Stomach (tissue), 9 donors: ENCODE data around the gene EXOSC5. TPM values are rescaled to one million over a fixed set of nuclear protein-coding genes. Genes with fewer than 3 reads are reported as not detected.
A peak's percentile ranks its signal among the peaks of the same experiment; 100 is the strongest.
"Not testable (repeated sequence)": the region's sequence is repeated elsewhere in the genome, so short reads cannot be mapped to it uniquely, and the experiment has no call there.

ENCODE experiments used
- DNase-seq, 2 donors: peaks; one replicate each; pipeline versions ENCODE4 v3.0.0 to v3.0.0-alpha.2; 2013 to 2019
- H3K27ac ChIP-seq, 5 donors: fragments of 200-600 bp in 4 of 5; sonication (generic) in 4 of 5; one replicate each; pipeline ENCODE4 v1.5.1; 2013 to 2019; ENCODE audit warnings: mild to moderate bottlenecking in 1 of 5, moderate library complexity in 1 of 5
- H3K27me3 ChIP-seq, 3 donors: fragments of 200-600 bp; sonication (generic); one replicate each; pipeline ENCODE4 v1.5.1; 2017 to 2019; ENCODE audit warnings: mixed run types in 1 of 3
- H3K36me3 ChIP-seq, 4 donors: fragments of 200-600 bp; sonication (generic); 1 replicate in 3 of 4; 2 replicates in 1 of 4; pipeline ENCODE4 v1.5.1; 2016 to 2019
- H3K4me1 ChIP-seq, 4 donors: fragments of 200-600 bp; sonication (generic); one replicate each; pipeline ENCODE4 v1.5.1; 2016 to 2019
- H3K4me3 ChIP-seq, 4 donors: fragments of 200-600 bp; sonication (generic) in 3 of 4; one replicate each; pipeline ENCODE4 v1.5.1; 2016 to 2019; ENCODE audit warnings: mild to moderate bottlenecking in 1 of 4
- H3K9me3 ChIP-seq, 4 donors: fragments of 200-600 bp; sonication (generic); one replicate each; pipeline ENCODE4 v1.5.1; 2016 to 2019
- EP300 ChIP-seq: sonication (generic); formaldehyde crosslinking; IDR thresholded peaks from one replicate; pipeline ENCODE4 v1.6.1; 2017; ENCODE audit warnings: antibody characterized with exemption
- POLR2A ChIP-seq, 4 donors: fragments of 450-650 bp; IDR thresholded peaks; one replicate each; pipeline ENCODE4 v1.6.1; 2016; ENCODE audit warnings: antibody characterized with exemption in 4 of 4, control low read depth in 2 of 4, mild to moderate bottlenecking in 1 of 4, moderate library complexity in 1 of 4
- POLR2AphosphoS5 ChIP-seq, 3 donors: sonication (generic); formaldehyde crosslinking; IDR thresholded peaks; one replicate each; pipeline ENCODE4 v1.6.1; 2016; ENCODE audit warnings: antibody characterized with exemption in 3 of 3
- WGBS, 5 donors: extraction: QIAGEN DNeasy Blood & Tissue Kit in 3 of 5; methylation state at CpG; one replicate each; pipeline versions ENCODE4 v1.1.5 to v1.1.7; 2013 to 2018; 5-methylcytosine and 5-hydroxymethylcytosine counted together
- intact Hi-C: fragments of 100-400 bp; cut with DNase I; formaldehyde crosslinking; loops from one replicate; pipeline ENCODE4 v1.15.1; 2023; ENCODE audit warnings: low total_unique reads
- polyA plus RNA-seq, 3 donors: library from polyadenylated mRNA; stranded (reverse); fragments of 200-250 nt; gene quantifications; one replicate each; pipeline ENCODE4 v1.2.3, GENCODE V29; 2013
- total RNA-seq, 5 donors: library from RNA; depleted of rRNA; stranded (reverse); fragments of >200 nt; gene quantifications; one replicate each; pipeline versions ENCODE4 v1.1.0 to v1.2.3, GENCODE V29; 2014 to 2016
- TF ChIP-seq, protein P1 (sequence below), 7 experiments: fragments of 450-650 bp in 4 of 7; fragments of 200-600 bp in 3 of 7; sonication (generic) in 3 of 7; IDR thresholded peaks; one replicate each; pipeline ENCODE4 v1.5.1; 2016 to 2019; ENCODE audit warnings: antibody characterized with exemption in 7 of 7, control low read depth in 2 of 7, mild to moderate bottlenecking in 1 of 7
- donor health status: healthy with polysubstance abuse.
- donor health status: Bipolar disorder and iron deficiency.
- donor health status: healthy.

EXOSC5 gene
- total and polyA plus RNA-seq, 8 donors: 4.8 to 131 (median 23.9) TPM

DNA sequence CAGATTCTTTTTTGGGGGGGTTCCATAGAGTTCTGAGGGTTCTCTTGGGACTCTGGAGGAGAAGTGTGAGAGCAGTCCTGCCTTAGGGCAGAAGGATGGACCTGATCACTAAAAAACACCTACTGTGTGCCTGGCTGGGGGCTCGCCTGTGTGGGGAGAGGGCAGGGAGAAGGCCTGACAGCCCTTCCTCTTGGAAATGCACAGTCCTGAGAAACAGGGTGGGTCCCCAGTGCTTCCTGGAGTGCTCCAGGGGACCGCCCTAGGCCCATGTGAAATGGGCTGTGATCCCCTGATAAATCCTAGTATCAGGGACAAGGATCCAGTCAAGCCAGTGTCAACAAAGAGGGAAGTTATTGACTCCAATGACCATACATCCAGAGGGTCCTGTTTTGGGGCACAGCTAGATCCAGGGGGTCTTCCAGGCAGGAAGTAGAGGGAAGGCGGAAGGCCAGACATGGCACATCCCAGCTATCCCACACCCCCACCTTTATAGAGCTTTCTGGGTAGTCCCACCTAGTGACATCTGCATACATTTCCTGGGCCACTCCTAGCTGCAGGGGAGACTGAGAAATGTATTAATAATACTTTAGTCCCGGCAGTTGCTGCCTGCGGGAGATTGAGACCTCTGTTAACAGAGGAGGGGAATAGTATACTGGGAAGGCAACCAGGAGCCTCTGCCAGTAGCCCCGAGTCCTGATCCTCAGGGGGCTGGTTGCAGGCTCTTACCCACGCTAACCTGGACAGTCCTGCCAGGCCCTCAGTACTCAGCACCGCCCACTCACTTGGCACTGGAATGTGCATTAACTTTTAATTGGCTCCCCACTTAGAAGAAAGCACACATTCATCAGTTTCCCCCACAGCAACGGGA lies 14.2 kb upstream of the EXOSC5 start:
- H3K9me3 ChIP-seq: no peaks in the 10 kb centered on the region
- no peaks in the 10 kb centered on the region for H3K27me3 ChIP-seq
- peaks cover 12 to 76% (median 26%) of the 10 kb centered on the region in 4 donors for H3K4me1 ChIP-seq
- TF ChIP-seq POLR2A (IDR thresholded peaks at IDR 0.05): no peak
- no peak for TF ChIP-seq POLR2AphosphoS5 (IDR thresholded peaks at IDR 0.05)
- no peak for TF ChIP-seq EP300
- TF ChIP-seq, protein P1, sequence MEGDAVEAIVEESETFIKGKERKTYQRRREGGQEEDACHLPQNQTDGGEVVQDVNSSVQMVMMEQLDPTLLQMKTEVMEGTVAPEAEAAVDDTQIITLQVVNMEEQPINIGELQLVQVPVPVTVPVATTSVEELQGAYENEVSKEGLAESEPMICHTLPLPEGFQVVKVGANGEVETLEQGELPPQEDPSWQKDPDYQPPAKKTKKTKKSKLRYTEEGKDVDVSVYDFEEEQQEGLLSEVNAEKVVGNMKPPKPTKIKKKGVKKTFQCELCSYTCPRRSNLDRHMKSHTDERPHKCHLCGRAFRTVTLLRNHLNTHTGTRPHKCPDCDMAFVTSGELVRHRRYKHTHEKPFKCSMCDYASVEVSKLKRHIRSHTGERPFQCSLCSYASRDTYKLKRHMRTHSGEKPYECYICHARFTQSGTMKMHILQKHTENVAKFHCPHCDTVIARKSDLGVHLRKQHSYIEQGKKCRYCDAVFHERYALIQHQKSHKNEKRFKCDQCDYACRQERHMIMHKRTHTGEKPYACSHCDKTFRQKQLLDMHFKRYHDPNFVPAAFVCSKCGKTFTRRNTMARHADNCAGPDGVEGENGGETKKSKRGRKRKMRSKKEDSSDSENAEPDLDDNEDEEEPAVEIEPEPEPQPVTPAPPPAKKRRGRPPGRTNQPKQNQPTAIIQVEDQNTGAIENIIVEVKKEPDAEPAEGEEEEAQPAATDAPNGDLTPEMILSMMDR (IDR thresholded peaks at IDR 0.05): no peak
- H3K4me3 ChIP-seq: no peak overlapping the region
- no peak for DNase-seq
- WGBS, 5 donors: 72 to 84% (median 73%) methylated on average over 9 of the region's 9 CpGs
- peak overlapping the region in 3 of 5 donors; percentile 72 to 80 (median 73) for H3K27ac ChIP-seq
- intact Hi-C loops: no loop called here
- H3K36me3 ChIP-seq: peaks cover 33 to 63% (median 57%) of the 10 kb centered on the region in 4 donors

DNA sequence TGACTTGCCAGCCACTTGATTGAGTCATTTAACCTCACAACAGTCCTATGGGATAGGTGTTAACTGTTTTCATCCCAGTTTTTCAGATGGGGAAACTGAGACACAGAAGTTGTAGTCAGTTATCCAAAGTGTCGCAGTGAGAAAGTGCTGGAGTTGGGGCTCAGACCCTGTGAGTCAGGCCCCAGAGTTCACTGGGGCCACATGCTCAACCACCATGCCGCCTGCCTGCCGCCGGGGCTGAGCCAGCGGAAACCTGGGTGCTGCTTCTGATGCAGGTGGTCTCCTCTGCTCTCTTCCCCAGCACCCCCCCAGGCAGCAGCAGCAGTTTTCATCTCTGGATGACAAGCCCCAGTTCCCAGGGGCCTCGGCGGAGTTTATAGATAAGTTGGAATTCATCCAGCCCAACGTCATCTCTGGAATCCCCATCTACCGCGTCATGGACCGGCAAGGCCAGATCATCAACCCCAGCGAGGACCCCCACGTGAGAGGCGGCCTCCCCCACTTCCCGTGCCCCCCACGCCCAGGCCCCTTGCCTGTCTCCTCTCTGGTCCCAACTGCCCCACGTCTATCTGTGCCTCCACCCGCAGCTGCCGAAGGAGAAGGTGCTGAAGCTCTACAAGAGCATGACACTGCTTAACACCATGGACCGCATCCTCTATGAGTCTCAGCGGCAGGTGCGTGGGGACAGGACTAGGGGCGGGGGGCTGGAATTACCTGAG lies 13.3 kb upstream of the EXOSC5 start:
- Histone ChIP-seq H3K9me3 (no peaks in the 10 kb centered on the region), H3K27ac (peak overlapping the region in 3 of 5 donors; percentile 72 to 80 (median 73)), H3K4me3 (no peak overlapping the region), H3K4me1 (peaks cover 12 to 77% (median 29%) of the 10 kb centered on the region in 4 donors), H3K36me3 (peaks cover 29 to 57% (median 53%) of the 10 kb centered on the region in 4 donors), H3K27me3 (no peaks in the 10 kb centered on the region)
- intact Hi-C loops: no loop called here
- DNase-seq: no peak
- no peak for TF ChIP-seq EP300
- no peak for TF ChIP-seq POLR2A (IDR thresholded peaks at IDR 0.05)
- TF ChIP-seq POLR2AphosphoS5 (IDR thresholded peaks at IDR 0.05): no peak
- TF ChIP-seq, protein P1 (IDR thresholded peaks at IDR 0.05): no peak
- 86 to 94% (median 91%) methylated on average over 22 to 23 of the region's 23 CpGs for WGBS, 5 donors

- Histone ChIP-seq H3K4me3 (no peak overlapping the region), H3K27me3 (no peaks in the 10 kb centered on the region), H3K9me3 (no peaks in the 10 kb centered on the region), H3K4me1 (peaks cover 12 to 74% (median 29%) of the 10 kb centered on the region in 4 donors), H3K36me3 (peaks cover 23 to 44% (median 41%) of the 10 kb centered on the region in 4 donors), H3K27ac (peak overlapping the region; percentile 67 to 80 (median 72))
- WGBS, 5 donors: 27 to 54% (median 43%) methylated on average over 4 of the region's 4 CpGs
- intact Hi-C loops: no loop called here
- TF ChIP-seq EP300 (no peak), POLR2AphosphoS5 (IDR thresholded peaks at IDR 0.05) (peak; percentile 7 to 67 (median 47)), POLR2A (IDR thresholded peaks at IDR 0.05) (no peak)
- peak; percentile 76 to 88 for DNase-seq
These were observed 12.1 kb upstream of the EXOSC5 start for GRCh38 chr19:41409288-41409687.

DNA sequence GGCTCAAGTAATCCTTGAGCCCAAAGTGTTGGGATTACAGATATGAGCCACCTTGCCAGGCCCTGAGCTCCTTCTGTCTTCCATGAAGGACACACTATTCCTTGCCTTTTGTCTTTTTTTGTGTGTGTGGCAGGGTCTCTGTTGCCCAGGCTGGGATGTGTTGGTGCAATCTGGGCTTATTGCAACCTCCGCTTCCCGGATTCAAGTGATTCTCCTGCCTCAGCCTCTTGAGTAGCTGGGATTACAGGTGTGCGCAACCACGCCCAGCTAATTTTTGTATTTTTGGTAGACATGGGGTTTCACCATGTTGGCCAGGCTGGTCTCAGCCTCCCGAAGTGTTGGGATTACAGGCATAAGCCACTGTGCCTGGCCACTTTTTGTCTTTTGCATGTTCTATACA lies 11.7 kb upstream of the EXOSC5 start:
- 74 to 87% (median 78%) methylated on average over 5 of the region's 5 CpGs for WGBS, 5 donors
- DNase-seq, intact Hi-C loops, H3K4me3 ChIP-seq, H3K27me3 ChIP-seq, H3K9me3 ChIP-seq: not testable (repeated sequence)
- peaks cover 20 to 42% (median 37%) of the 10 kb centered on the region in 4 donors for H3K36me3 ChIP-seq
- peak overlapping the region; percentile 67 to 80 (median 72) for H3K27ac ChIP-seq
- H3K4me1 ChIP-seq: peaks cover 12 to 75% (median 29%) of the 10 kb centered on the region in 4 donors

DNA sequence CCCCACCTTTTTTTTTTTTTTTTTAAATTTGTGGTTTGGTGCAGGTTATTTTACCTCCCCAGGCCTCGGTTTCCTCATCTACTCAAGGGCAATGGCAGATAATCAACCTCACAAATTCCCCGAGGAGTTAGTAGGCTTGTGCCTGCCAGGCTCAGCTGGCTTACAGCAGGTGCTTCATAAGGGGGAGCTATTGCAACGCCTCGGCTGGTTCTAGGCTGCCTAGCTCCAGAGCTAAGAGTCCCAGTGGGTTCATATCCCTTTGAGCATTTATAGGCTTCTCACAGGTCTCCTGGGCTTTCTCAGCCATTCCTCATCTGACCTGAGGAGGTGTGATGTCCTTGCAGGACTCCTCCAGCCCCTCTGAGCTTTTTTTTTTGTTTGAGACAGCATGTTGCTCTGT lies 11.1 kb upstream of the EXOSC5 start:
- TF ChIP-seq POLR2A (IDR thresholded peaks at IDR 0.05): no peak
- TF ChIP-seq EP300: no peak
- TF ChIP-seq, protein P1 (IDR thresholded peaks at IDR 0.05): no peak
- TF ChIP-seq POLR2AphosphoS5 (IDR thresholded peaks at IDR 0.05): no peak
- H3K27me3 ChIP-seq: no peaks in the 10 kb centered on the region
- H3K9me3 ChIP-seq: no peaks in the 10 kb centered on the region
- peaks cover 12 to 81% (median 32%) of the 10 kb centered on the region in 4 donors for H3K4me1 ChIP-seq
- H3K4me3 ChIP-seq: no peak overlapping the region
- DNase-seq: no peak
- intact Hi-C loops: no loop called here
- H3K27ac ChIP-seq: peak overlapping the region; percentile 67 to 80 (median 72)
- 64 to 84% (median 69%) methylated on average over 4 of the region's 4 CpGs for WGBS, 5 donors
- H3K36me3 ChIP-seq: peaks cover 14 to 42% (median 35%) of the 10 kb centered on the region in 4 donors
